RWPE1 (cell line): ENCODE measurements around the gene ZNF185.

Experiments used
- CTCF ChIA-PET: fragments of 350-600 bp; sonication (Branson Sonifier 250); formaldehyde crosslinking; extraction: SDS; loops from one replicate; lab custom pipeline; 2021; lab: Yijun Ruan, JAX
- POLR2A ChIA-PET: fragments of 400-600 bp; formaldehyde crosslinking; extraction: SDS; loops from one replicate; lab custom pipeline; 2020; ENCODE audit warnings: antibody characterized with exemption; ENCODE audit not compliant: low non-redundant PET; lab: Yijun Ruan, JAX
- DNase-seq: peaks from one replicate; pipeline ENCODE4 v3.0.0; 2012; ENCODE audit warnings: low spot score
- H3K27ac ChIP-seq: fragments of 450-650 bp; 2 replicates; pipeline ENCODE4 v1.5.1; 2017
- TF ChIP-seq, protein P1 (sequence below): fragments of 450-650 bp; conservative IDR thresholded peaks from 2 replicates; pipeline ENCODE4 v1.5.1; 2017; ENCODE audit warnings: low read depth, mild to moderate bottlenecking

Gene ZNF185

DNA sequence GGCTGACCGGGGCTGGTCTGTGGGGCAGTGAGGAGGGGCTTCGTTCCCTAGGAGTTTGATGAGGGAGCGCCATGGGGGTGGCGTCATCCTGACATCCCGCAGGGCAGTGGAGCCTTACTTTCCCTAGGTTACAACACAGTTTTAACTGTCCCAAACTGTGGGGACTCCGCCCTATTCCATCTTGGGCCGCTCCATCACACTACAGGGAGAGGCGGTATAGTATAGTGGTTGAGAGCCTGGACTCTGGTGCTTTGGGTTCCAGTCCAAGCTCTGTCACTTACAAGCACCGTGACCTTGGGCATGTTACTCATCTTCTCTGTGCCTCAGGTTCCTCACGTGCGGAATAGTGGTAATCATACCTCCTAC, 44.2 kb downstream of the ZNF185 start:
- TF ChIP-seq, protein P1, sequence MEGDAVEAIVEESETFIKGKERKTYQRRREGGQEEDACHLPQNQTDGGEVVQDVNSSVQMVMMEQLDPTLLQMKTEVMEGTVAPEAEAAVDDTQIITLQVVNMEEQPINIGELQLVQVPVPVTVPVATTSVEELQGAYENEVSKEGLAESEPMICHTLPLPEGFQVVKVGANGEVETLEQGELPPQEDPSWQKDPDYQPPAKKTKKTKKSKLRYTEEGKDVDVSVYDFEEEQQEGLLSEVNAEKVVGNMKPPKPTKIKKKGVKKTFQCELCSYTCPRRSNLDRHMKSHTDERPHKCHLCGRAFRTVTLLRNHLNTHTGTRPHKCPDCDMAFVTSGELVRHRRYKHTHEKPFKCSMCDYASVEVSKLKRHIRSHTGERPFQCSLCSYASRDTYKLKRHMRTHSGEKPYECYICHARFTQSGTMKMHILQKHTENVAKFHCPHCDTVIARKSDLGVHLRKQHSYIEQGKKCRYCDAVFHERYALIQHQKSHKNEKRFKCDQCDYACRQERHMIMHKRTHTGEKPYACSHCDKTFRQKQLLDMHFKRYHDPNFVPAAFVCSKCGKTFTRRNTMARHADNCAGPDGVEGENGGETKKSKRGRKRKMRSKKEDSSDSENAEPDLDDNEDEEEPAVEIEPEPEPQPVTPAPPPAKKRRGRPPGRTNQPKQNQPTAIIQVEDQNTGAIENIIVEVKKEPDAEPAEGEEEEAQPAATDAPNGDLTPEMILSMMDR = no peak
- ChIA-PET CTCF (interaction anchor here (0.7 kb wide), 1 partner anchor 500 kb away, joined by 3 read pairs; no protein-coding TSS in a partner anchor), POLR2A (interaction anchor here (0.5 kb wide), 2 partner anchors 16 to 773 kb away, joined by 3 to 4 read pairs; no protein-coding TSS in a partner anchor)
- peak overlapping the region; percentile 81 for H3K27ac ChIP-seq
- no peak for DNase-seq

DNA sequence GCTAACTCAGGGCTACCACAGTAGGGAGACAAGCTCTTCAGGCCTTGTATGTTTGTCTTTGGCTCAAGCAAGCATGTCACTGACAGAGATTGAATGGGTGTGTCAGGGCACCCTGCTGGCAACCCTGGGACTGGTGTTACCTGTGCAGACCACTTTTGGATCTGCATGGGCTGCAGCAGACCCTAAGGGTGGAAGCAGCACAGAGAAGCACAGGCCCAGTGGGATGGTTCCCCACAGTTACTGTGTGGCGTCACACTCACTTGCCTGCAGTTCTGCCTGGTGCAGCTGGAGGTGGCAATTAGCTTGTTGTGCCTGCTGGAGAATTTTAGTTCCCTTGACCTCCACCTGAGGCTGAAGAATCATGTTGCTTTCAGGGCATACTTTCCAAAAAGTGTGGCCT, 46.0 kb downstream of the ZNF185 start:
- CTCF ChIA-PET = no interaction called here

DNA sequence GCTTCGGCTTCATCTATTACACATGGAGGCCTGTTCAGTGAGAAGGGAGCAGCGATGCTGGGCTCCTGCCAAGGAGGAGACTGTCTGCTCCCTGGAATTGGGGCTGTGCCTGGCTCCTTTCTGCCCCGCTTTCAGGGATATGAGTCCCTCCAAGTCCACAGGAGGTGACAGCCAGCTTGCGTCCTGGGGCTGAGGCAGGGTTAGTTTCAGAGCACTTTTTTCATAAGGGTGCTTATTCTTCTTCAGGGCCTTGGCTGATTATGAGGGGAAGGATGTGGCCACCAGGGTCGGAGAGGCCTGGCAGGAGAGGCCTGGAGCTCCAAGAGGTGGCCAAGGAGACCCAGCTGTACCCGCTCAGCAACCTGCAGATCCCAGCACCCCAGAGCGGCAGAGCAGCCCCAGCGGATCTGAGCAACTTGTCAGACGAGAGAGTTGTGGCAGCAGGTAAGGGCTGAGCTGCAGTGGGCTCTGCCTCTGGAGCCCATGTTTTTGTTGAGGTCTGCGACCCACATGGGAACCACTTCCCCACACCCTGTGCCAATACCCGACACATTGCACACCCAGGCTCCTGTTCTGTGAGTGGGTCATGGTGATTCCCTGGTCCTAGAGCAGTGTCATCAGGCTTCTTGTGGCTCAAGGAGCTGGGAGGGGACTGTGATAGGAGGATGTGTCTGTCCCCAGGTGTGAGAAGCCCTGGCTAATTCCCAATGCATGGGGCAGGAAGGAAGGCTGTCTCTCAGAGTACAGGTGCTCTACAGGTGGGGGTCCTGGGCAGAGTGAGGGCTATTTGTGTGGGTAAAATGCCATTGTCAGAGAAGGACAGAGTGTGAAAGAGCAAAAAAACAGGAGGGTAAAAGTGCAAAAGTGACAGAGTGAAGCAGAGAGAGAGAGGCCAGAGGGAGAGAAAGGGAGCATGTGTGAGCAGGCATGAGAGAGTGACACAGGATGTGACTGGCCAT, 47.4 kb downstream of the ZNF185 start:
- POLR2A ChIA-PET = no interaction called here
- CTCF ChIA-PET = no interaction called here
- TF ChIP-seq, protein P1 = no peak

More for the DNA sequence above, 46.0 kb downstream of the ZNF185 start:
- no peak for DNase-seq
- TF ChIP-seq, protein P1 = no peak
- POLR2A ChIA-PET = no interaction called here
- H3K27ac ChIP-seq = no peak overlapping the region

DNA sequence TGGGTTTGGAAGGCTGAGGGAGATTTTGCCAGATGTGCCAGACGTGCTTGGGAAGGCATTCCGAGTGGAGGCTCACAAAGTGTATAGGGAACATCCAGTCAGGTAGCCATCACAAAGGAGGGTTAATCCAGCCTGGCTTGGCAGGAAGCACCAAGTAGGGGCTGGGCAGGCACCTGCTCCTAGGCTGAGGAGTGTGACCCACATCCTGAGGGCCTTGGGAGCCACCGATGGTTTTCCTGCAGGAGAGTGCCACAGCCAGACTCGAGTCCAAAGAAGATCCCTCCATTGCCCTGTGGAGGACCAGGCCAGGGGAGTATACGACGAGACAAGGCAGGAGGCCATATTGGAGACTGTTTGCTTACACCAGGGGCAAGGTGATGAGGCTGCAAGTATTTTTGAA, 48.8 kb downstream of the ZNF185 start:
- TF ChIP-seq, protein P1 = no peak
- ChIA-PET POLR2A (no interaction called here), CTCF (no interaction called here)

More for the DNA sequence above, 47.4 kb downstream of the ZNF185 start:
- no peak for DNase-seq
- H3K27ac ChIP-seq = no peak overlapping the region

More for the DNA sequence above, 48.8 kb downstream of the ZNF185 start:
- H3K27ac ChIP-seq = no peak overlapping the region
- DNase-seq = no peak
